ENCODE results near the gene BOK. TPM values are rescaled to one million over a fixed set of nuclear protein-coding genes. Genes with fewer than 3 reads are reported as not detected.

Gene BOK
- total RNA-seq, 3 donors from 2014 or later = 6.7 to 25.5 (median 7.4) TPM

- Histone ChIP-seq H3K36me3 (ENCODE audit: low read depth) (no peaks in the 10 kb centered on the region), H3K4me3 (no peak overlapping the region), H3K4me1 (ENCODE audit: low read depth) (peaks cover 11% of the 10 kb centered on the region), H3K9me3 (no peaks in the 10 kb centered on the region)
- ATAC-seq = peak; percentile 98
- DNase-seq = peak; percentile 62 to 82 (median 79)
- TF ChIP-seq CTCF (IDR thresholded peaks at IDR 0.05) = no peak
- intact Hi-C loops (cut with DNase I, micrococcal nuclease) = no loop called here
Observed at GRCh38 chr2:241540771-241541561, 17.6 kb upstream of the BOK start.

DNA sequence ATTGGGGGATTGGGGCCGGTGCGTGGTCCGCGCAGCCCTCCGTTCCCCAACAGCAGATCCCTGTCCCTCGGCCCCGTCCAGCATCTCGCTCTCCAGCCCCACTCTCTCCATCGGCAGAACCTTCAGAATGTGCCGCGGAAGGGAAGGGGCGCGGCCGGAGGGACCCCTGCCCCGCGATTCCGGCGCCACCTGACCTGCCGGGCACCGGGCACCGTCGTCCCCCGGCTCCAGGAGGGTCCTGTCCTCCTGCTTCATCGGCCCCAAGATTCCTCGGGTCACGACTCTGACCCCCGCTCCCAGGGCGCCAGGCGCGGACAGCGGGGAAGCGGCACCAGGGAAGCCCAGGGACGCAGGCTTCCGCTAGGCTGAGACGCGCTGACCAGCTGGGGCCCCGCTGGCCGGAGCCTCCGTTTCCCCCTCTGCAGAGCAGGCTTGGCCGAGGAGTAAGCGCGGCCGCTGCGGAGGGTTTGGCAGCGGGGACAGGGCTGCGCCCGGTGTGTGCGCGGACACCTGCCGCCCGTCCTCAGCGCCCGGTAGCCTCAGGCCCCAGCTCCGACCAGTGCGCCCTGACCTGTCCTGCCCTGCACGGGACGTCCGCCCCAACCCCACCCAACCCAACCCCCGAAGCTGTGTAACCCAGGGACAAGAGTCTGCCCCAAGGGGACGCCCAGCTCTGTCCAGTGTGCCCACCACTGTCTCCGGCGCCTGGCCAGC is 16.8 kb upstream of the BOK start:
- Histone ChIP-seq H3K4me1 (ENCODE audit: low read depth) (peaks cover 11% of the 10 kb centered on the region), H3K4me3 (no peak overlapping the region), H3K36me3 (ENCODE audit: low read depth) (no peaks in the 10 kb centered on the region), H3K9me3 (no peaks in the 10 kb centered on the region)
- intact Hi-C loops (cut with DNase I, micrococcal nuclease) = no loop called here
- TF ChIP-seq CTCF (IDR thresholded peaks at IDR 0.05) = no peak
- ATAC-seq (no peak), DNase-seq (no peak)

- DNase-seq (no peak), ATAC-seq (no peak)
- Histone ChIP-seq H3K9me3 (no peaks in the 10 kb centered on the region), H3K4me1 (ENCODE audit: low read depth) (peaks cover 11% of the 10 kb centered on the region), H3K4me3 (no peak overlapping the region), H3K36me3 (ENCODE audit: low read depth) (no peaks in the 10 kb centered on the region)
- no peak for TF ChIP-seq CTCF (IDR thresholded peaks at IDR 0.05)
- intact Hi-C loops (cut with DNase I, micrococcal nuclease) = no loop called here
Observed at GRCh38 chr2:241542278-241542605, 16.3 kb upstream of the BOK start.

GRCh38 chr2:241545106-241545505 is 13.4 kb upstream of the BOK start:
- DNase-seq = peak in 1 of 3 donors; percentile 19
- no peak overlapping the region for H3K4me3 ChIP-seq
- intact Hi-C loops (cut with DNase I, micrococcal nuclease) = no loop called here
- no peak for ATAC-seq
- H3K36me3 ChIP-seq (ENCODE audit: low read depth) = no peaks in the 10 kb centered on the region
- no peak for TF ChIP-seq CTCF (IDR thresholded peaks at IDR 0.05)
- H3K9me3 ChIP-seq = no peaks in the 10 kb centered on the region
- H3K4me1 ChIP-seq (ENCODE audit: low read depth) = peaks cover 11% of the 10 kb centered on the region

GRCh38 chr2:241545523-241546473 is 12.7 kb upstream of the BOK start:
- intact Hi-C loops (cut with DNase I, micrococcal nuclease) = no loop called here
- no peak overlapping the region for H3K4me3 ChIP-seq
- no peaks in the 10 kb centered on the region for H3K9me3 ChIP-seq
- H3K36me3 ChIP-seq (ENCODE audit: low read depth) = no peaks in the 10 kb centered on the region
- ATAC-seq (no peak), DNase-seq (peak in 1 of 3 donors; percentile 5)
- no peak for TF ChIP-seq CTCF (IDR thresholded peaks at IDR 0.05)
- H3K4me1 ChIP-seq (ENCODE audit: low read depth) = peaks cover 7% of the 10 kb centered on the region
